ENCODE results near the gene FGR.

FGR gene

GRCh38 chr1:27585684-27586083, 49.3 kb downstream of the FGR start:
- no peak for DNase-seq (ENCODE audit: low spot score)

GRCh38 chr1:27584453-27584852, 50.5 kb downstream of the FGR start:
- no peak for DNase-seq (ENCODE audit: low spot score)

GRCh38 chr1:27583479-27583878, 51.5 kb downstream of the FGR start:
- DNase-seq (ENCODE audit: low spot score) = no peak

- DNase-seq (ENCODE audit: low spot score) = no peak
These were observed 53.2 kb downstream of the FGR start for GRCh38 chr1:27581823-27582243.

GRCh38 chr1:27577504-27578188, 57.3 kb downstream of the FGR start:
- no peak for DNase-seq (ENCODE audit: low spot score)

- no peak for DNase-seq (ENCODE audit: low spot score)
These were observed 58.2 kb downstream of the FGR start for GRCh38 chr1:27576806-27577227.

GRCh38 chr1:27575840-27576331, 59.1 kb downstream of the FGR start:
- DNase-seq (ENCODE audit: low spot score) = peak; percentile 78

- peak; percentile 73 for DNase-seq (ENCODE audit: low spot score)
These were observed 59.8 kb downstream of the FGR start for GRCh38 chr1:27574871-27575831.

- DNase-seq (ENCODE audit: low spot score) = no peak
These were observed 60.8 kb downstream of the FGR start for GRCh38 chr1:27574001-27574781.

- DNase-seq (ENCODE audit: low spot score) = no peak
These were observed 62.1 kb downstream of the FGR start for GRCh38 chr1:27572679-27573426.

- no peak for DNase-seq (ENCODE audit: low spot score)
These were observed 62.8 kb downstream of the FGR start for GRCh38 chr1:27572019-27572678.

- DNase-seq (ENCODE audit: low spot score) = no peak
These were observed 63.5 kb downstream of the FGR start for GRCh38 chr1:27571439-27572018.

GRCh38 chr1:27570784-27571183, 64.2 kb downstream of the FGR start:
- no peak for DNase-seq (ENCODE audit: low spot score)

- DNase-seq (ENCODE audit: low spot score) = no peak
These were observed 64.6 kb downstream of the FGR start for GRCh38 chr1:27570356-27570755.

- no peak for DNase-seq (ENCODE audit: low spot score)
These were observed 65.3 kb downstream of the FGR start for GRCh38 chr1:27569506-27570291.

GRCh38 chr1:27569088-27569460, 65.9 kb downstream of the FGR start:
- peak; percentile 28 for DNase-seq (ENCODE audit: low spot score)

GRCh38 chr1:27568300-27569087, 66.5 kb downstream of the FGR start:
- peak; percentile 92 for DNase-seq (ENCODE audit: low spot score)

- no peak for DNase-seq (ENCODE audit: low spot score)
These were observed 67.0 kb downstream of the FGR start for GRCh38 chr1:27567971-27568299.

GRCh38 chr1:27567146-27567526, 67.8 kb downstream of the FGR start:
- no peak for DNase-seq (ENCODE audit: low spot score)
